HG03460 (cell line): Measurements from ENCODE around the gene ACAT2.
"Not testable (repeated sequence)": the region's sequence is repeated elsewhere in the genome, so short reads cannot be mapped to it uniquely, and the experiment has no call there.

Experiments
- ATAC-seq: cut with Tn5 transposase; IDR thresholded peaks from one replicate; pipeline ENCODE4 v1.9.1; 2021; ENCODE audit not compliant: unreplicated experiment

The ACAT2 gene

DNA sequence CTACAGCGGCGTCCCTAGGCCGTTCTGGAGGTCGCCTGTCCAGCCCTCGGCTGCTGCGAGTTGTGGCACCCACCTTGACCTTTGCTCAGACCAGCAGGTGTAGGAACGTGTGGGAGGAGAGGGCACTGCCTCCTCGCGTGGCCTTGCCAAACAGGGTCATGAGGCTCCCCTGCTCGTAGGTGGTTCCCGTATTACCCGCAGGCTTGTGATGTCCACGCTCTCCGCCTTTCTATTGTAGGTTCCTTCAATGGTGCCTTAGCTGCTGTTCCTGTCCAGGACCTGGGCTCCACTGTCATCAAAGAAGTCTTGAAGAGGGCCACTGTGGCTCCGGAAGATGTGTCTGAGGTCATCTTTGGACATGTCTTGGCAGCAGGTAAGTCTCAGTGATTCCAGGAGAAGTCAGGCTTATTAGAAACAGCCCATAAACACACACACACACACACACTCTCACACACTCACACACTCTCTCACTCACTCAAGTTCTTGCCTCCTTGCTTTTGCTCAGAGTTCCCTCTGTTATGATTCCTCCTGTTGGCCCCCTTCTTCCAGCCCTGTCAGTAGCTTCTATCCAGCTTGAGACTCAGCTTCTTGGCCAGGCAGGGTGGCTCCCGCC is 942 bp downstream of the ACAT2 start:
- ATAC-seq, result peak; percentile 14

DNA sequence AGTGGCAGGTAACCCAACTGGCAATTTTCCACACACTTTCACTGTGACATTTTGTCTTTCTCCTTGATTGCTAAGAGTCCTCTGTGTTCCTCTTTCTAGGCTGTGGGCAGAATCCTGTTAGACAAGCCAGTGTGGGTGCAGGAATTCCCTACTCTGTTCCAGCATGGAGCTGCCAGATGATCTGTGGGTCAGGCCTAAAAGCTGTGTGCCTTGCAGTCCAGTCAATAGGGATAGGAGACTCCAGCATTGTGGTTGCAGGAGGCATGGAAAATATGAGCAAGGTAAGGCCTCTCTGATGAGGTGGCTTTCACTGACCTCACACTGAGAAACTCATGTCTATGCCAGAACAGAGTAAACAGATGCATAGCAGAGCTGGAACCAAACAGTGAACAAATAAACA is 5.1 kb downstream of the ACAT2 start:
- no peak for ATAC-seq

DNA sequence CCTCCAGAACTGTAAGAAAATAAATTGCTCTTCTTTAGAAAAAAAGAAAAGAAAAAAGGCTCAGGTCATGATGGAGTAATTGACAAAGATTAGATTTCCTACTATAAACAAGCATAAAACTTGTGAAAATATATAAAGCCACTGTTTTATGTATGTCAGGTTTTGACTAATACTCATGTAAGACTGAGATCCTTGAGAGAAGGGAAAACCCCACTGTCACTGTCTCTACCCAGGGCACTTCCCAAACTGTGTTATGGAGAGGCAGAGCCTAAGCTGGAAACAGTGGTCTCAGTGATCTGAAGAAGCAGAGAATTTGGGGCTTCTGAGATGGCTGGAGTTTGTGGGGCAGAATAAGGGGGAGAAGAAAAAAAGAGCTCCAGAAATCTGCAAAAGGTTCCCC is 7.6 kb downstream of the ACAT2 start:
- no peak for ATAC-seq

DNA sequence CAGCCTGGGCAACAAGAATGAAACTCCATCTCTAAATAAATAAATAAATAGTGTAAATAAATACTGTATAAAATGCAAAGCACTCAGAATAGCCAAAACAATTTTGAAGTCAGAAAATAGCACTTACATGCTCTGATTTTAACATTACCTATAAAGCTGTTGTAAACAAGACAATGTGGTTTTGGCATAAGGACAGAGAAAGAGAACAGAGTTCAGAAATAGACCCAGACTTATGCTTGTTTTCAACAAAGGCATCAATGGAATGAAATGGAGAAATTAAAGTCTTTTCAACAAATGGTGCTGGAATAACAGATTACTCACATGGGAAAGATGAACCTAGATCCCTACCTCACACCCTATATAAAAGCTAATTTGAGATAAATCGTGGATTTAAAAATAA is 10.4 kb downstream of the ACAT2 start:
- no peak for ATAC-seq

DNA sequence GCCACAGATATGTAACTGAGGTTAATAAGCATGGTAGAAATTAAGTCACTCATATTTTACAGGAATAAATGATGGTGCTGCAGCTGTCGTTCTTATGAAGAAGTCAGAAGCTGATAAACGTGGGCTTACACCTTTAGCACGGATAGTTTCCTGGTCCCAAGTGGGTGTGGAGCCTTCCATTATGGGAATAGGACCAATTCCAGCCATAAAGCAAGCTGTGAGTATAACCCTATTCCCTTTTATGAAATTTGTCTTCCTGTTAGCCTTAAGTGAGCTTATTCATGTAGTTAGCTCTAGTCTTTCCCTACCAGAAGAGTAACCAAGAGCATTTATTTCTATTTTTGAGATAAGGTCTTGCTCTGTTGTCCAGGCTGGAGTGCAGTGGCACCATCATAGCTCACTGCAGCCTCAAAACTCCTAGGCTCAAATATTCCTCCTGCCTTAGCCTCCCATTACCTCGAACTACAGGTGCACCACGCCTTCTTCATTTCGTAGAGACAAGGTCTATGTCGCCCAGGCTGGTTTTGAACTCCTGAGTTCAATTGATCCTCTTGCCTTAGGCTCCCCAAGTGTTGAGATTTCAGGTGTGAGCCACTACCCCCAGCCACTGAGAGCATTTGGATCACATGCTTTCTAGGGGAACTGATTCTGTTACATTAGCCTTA is 15.5 kb downstream of the ACAT2 start:
- ATAC-seq, result no peak

DNA sequence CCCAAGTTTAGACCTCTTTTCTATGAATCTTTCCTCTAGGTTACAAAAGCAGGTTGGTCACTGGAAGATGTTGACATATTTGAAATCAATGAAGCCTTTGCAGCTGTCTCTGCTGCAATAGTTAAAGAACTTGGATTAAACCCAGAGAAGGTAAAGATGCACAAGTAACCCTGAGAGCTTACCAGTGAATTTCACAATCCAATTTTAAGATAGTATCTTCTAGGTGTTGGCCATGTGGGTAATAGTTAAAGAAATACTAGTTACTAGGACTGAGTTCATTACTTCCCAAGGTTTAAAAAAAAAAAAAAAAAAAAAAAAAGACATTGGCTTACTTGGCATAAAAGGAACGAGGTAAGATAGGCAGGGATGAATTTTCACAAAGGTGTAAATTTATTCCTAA is 16.3 kb downstream of the ACAT2 start:
- ATAC-seq, result no peak

DNA sequence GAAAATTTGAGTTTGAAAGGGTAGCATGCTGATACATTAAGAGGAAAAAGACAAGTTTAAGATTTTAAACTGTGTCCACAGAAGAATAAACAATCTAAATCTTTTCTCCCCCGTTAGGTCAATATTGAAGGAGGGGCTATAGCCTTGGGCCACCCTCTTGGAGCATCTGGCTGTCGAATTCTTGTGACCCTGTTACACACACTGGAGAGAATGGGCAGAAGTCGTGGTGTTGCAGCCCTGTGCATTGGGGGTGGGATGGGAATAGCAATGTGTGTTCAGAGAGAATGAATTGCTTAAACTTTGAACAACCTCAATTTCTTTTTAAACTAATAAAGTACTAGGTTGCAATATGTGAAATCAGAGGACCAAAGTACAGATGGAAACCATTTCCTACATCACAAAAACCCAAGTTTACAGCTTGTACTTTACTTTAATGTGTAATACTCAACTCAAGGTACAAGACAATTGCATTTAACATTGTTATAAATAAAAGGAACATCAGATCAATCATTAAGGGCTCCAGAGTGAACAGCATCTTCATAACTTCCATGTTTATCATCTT is 16.8 kb downstream of the ACAT2 start:
- ATAC-seq, result no peak

DNA sequence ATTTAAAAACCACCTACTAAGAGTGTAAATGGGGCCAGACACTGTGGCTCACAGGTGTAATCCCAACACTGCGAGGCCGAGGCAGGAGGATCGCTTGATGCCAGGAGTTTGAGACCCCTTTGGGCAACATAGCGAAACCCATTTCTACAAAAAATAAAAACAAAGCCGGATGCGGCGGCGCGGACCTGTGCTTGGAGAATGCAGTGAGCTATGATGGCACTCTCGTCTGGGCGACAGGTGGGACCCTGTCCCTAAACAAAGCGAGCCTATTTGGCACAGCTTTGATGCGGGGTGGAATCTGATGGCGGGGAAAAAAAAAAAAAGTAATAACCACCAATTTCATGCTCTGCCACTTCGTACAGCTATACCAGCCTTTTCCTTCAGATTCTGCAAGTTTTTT is 26.4 kb downstream of the ACAT2 start:
- no peak for ATAC-seq

DNA sequence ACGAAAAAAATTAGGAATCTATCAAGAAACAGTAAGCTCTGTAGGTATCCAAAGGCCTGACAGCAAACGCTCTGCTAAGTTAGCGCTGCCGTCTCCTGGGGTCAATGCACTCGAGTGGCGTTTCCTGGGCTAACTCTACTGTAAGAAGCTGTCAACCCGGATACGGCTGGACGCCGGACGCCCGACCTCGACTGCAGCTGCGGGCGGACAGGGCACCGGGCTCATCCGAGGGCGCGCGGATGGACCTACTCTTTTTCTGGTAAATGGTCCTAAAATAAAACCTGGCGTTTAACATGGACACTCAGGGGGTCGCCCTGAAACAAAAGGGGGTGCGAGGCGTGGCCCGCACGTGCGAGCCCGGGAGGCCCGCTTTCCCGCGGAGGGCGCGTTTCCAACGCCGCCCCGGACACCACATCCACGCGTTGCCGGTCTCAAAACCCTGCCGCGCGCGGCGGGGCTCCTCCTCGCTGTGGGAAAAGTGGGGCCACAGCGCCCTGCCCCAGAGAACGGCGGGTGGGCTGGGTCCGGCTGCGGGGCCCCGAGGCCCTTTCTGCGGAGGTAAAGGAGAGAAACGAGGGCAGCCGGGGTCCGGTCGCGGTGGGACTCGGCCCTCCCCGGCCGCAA is 27.0 kb downstream of the ACAT2 start:
- peak; percentile 15 for ATAC-seq

DNA sequence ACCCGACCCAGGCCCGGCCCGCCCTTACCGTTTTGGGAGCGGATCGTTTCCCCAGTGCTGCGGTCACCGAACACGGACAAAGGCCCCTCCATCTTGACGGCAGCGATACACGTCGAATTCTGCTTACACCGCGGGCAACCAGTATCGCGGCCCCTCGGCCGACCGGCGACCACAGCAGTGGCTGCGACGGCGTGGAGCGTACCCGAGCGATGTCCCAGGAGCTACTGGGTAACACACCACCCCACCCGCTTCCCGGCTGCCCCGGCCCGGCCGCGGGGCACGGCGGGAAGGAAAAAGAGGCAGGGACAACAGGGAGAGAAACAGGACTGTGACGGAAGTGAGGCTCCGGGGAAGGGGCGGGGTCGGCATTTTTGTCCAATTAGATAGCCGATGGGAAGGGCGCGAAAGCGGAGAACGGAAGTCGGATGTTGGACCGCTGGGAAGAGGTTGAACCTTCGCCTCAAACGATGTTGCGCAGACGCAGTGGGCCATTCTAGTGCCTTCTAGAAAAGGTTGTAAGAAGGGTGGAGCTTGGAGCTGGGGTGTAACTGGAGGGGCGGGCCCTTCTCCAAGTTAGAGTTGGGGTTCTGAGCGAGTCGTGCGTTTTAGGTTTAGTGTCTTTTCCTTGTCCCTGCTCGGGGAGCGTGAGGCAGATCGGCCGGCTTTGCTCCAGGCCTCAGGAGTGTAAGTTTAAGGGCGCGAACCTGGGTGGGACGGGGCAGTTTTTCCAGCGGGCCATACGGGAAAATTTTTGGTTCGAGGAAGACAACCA is 27.7 kb downstream of the ACAT2 start, which contains the start of gene TCP1:
TSS of gene TCP1 (minus strand) at position 226 of the 772 bp plus-strand sequence. CDS start at position 92, 134 bp downstream.
- peak; percentile 73 for ATAC-seq

DNA sequence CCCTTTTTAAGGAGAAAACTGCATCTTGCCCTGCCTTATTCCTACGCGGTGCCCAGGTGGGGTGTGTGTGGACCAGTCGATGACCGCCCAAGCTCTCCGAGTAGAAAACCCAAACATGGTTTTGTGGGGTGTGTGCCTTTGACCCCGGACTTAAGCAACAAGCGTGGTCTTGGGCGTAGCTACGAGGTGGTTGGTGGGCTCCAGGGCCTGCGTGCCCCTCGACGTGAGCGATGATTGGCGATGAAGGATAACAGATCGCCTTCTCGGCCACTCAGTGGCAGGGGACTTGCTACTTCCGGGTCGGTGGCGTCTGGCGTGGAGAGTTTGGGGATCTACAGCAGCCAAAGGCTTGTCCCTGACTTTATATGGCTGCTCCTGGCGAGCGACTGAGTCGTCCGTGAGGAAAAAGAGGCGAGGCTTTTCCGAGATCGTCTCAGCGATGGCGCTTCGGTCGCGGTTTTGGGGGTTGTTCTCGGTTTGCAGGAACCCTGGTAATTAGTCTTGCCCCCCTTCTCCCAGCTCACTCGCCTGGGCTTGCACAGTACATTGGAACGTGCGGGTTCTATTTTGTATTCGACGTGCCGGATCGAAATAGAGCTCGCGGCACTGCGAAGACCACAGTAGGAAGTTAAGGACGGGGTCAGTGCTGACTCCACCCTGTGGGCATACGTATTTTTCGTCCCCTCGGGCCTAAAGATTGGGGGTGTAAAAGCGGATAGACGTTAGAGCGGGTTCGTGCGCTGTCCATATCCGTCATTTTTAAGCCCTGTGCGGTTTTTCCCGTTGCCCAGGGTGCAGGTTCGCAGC is 28.5 kb downstream of the ACAT2 start, which contains the start of gene MRPL18:
TSS of gene MRPL18 (plus strand) at position 319 of the 807 bp plus-strand sequence. CDS start at position 440, 121 bp downstream.
- peak; percentile 82 for ATAC-seq

DNA sequence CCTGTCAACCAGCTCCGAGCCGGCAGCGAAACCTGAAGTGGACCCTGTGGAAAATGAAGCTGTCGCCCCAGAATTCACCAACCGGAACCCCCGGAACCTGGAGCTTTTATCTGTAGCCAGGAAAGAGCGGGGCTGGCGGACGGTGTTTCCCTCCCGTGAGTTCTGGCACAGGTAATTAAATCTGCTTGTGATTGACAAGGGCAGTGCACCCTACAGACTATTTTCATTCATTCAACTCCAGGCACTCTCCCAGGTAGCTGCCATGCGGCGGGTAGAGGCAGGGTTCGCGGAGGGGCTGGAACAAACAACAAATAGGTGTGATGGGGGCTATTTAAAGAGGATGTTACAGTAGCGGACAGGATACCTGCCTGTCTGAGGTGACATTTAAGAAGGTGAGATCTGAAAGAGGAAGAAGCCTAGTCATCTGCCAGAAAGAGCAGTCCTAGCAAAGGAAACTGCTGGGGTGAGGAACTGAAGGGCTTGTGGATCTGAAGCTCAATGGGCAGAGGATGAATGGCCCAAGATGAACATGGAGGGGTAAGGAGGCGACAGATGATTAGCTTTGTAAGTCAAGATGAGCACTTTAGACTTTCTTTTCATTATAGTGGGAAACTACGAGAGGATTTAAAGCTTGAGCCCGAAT is 29.2 kb downstream of the ACAT2 start:
- ATAC-seq, result no peak

DNA sequence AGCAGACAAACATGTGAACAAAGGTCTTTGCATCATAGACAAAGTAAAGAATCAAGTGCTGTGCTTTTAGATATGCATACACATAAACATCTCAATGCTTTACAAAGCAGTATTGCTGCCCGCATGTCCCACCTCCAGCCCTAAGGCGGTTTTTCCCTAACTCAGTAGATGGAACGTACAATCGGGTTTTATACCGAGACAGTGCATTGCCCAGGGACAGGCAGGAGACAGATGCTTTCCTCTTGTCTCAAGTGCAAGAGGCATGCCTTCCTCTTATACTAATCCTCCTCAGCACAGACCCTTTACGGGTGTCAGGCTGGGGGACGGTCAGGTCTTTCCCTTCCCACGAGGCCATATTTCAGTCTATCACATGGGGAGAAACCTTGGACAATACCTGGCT is 33.1 kb downstream of the ACAT2 start:
- not testable (repeated sequence) for ATAC-seq

DNA sequence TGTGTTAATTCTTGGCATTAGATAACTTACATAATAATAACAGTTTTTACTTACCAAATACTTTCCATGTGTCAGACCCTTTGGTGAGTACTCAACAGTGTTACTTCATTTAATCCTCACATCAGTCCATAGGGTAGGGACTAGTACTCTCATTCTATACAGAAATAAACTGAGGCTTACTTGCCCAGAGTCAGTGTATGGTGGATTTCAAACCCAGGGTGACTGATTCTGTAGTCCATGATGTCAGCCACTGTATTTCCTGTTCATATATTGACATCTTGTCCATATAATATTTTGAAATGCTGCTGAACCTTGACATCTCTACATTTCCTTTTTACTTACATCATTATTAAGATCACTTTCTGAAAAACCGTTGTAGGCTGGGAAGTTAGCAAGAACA is 35.7 kb downstream of the ACAT2 start:
- no peak for ATAC-seq

DNA sequence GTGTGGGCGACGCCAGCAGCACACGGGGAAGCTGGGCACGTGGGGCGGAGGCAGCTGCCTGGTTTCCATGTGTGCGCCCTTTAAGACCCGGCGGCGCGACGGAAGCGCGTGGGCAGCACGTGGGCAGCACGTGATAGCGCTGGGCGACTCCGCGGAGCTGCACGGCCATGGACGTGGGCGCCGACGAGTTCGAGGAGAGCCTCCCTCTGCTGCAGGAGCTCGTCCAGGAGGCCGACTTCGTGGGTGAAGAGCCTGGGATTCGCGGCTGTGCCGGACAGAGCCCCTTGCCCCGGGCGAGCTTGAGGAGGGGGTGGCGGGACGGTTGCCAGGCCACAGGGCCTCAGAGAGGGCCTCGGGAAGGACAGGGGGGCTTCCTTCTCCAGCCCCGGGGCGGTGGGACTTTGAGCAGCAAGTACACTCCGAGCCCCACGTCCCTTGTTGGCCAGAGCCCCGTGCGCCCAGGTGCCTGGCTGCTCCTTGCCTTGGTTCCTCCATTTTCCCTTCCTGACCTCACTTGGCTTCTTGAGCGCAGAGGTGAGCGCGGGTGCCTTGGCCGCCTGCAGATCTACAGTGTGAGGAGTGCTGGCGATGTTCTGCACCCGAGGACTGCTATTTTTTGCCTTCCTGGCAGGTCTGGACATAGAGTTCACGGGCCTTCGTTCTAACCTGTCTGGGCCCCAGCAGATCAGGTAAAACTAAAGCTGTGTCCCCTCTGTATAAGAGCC is 38.5 kb downstream of the ACAT2 start, which contains the start of gene PNLDC1:
TSS of gene PNLDC1 (plus strand) at position 136 of the 725 bp plus-strand sequence. CDS start at position 168, 32 bp downstream.
- ATAC-seq, result no peak

DNA sequence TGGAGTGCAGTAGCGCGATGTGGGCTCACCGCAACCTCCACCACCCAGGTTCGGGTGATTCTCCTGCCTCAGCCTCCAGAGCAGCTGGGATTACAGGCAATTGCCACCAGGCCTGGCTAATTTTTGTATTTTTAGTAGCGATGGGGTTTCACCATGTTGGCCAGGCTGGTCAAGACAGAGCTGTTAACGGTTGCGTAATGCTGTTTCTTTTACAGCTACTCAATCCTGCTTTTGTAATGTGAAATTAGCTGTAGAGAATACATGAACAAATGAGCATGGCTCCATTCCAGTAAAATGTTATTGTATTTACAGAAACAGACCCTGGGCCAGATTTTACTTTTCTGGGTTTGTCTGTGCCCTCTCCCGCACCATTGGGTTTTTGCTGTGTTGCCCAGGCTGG is 40.1 kb downstream of the ACAT2 start:
- ATAC-seq, result no peak

DNA sequence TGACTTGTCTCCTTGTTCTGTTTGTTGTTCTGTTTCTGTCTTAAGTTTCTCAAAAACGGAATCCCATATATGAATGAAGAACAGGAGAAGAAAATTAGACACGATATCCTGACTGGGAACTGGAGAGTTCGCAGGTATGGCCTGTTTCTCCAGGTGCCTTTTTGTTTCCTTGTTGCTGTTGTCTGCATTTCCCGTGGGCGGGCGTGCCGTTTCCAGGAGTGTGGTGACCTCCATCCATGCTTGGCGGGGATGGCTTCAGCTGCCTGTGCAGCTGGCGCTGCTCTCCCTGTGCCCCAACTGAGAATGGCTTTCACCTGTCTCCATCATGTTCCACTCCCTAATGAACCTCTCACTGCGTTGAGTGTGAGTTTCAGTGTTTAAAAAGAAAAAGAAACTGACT is 42.7 kb downstream of the ACAT2 start:
- no peak for ATAC-seq

DNA sequence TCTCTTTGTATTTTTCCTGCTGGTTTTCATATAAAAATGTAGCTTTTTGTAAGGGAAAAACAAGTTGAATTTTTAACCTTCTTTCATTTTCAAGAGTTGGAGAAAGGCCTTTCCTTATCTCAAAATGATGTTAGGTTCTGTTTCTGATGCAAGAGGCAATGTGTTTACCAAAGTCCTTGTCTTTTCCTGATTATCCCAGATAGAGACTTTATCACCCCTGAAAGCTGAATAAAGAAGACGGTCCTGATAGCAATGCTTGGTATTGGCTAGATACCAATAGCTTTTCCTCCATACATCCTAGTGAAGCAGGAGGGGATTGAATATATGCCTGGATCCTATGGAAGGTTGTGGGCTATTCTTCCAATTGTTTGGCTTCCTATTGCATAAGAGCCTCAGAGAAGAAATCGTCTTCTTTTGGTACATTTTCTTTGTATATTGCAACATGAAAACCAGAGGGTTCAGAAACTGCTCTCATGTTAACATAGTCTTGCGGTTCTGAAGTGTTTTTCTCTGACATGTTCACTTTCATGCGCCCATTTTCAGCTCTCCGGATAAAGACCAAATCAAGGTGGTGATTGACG is 43.7 kb downstream of the ACAT2 start:
- ATAC-seq, result no peak

DNA sequence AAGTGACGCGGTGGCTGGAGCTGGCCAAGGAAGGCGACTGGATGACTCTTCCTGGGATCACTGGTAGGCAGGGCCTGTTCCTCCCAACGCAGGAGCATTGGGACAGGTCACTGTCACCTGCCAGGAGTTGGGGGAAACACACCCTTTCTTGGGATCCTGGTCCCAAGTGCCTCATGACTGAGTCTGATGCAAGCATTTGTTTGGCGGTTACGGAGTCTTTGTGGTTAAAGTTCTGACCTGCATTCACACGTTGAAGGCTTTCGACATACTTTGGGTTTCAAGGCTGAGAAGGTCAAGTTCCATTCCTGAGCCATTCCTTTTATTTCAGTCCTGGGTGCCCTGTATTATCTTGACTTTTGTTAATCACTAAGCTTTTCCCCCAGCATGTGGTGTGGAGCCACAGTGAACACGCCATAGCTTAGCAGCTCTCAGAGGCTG is 44.2 kb downstream of the ACAT2 start:
- no peak for ATAC-seq
